Fibroblast of gingiva (primary cell): ENCODE results near the gene GDF11.
A peak's percentile ranks its signal among the peaks of the same experiment; 100 is the strongest.
"Not testable (repeated sequence)": the region's sequence is repeated elsewhere in the genome, so short reads cannot be mapped to it uniquely, and the experiment has no call there.

ENCODE experiments used
- DNase-seq: peaks from one replicate; pipeline ENCODE4 v3.0.0-alpha.2; 2011; ENCODE audit warnings: low read depth

Gene GDF11

GRCh38 chr12:55741931-55742680 is 816 bp upstream of the GDF11 start:
- no peak for DNase-seq

DNA sequence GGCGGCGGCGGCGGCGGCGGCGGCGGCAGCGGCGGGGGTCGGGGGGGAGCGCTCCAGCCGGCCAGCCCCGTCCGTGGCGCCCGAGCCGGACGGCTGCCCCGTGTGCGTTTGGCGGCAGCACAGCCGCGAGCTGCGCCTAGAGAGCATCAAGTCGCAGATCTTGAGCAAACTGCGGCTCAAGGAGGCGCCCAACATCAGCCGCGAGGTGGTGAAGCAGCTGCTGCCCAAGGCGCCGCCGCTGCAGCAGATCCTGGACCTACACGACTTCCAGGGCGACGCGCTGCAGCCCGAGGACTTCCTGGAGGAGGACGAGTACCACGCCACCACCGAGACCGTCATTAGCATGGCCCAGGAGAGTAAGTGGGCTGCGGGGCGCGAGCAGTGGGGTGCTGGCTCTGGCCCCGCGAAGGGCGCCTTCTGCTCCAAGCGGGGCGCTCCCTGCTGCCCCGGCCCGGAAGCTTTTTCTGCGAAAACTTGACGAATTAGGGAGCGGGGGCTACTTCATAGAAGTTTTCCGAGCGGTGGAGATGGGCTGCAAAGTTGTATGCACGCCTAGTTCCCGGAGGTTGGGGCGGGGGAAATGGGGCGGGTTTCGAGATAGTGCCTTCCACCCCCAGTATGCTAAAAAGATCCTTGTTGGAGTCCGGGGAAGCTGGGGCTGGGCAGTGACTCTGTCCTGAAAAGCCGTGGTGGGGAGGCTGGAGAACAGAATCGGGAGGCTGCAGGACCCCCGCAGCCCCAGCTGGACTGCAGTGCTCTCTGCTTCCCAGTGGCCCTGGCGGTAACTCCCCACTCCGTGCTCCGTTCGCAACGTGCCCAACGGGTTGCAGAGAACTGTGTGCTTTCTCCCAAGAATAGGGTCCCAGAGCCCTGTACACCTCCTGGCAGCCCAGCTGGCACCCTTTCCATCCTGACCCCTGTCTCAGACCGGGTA is 751 bp downstream of the GDF11 start:
- DNase-seq: peak; percentile 72

DNA sequence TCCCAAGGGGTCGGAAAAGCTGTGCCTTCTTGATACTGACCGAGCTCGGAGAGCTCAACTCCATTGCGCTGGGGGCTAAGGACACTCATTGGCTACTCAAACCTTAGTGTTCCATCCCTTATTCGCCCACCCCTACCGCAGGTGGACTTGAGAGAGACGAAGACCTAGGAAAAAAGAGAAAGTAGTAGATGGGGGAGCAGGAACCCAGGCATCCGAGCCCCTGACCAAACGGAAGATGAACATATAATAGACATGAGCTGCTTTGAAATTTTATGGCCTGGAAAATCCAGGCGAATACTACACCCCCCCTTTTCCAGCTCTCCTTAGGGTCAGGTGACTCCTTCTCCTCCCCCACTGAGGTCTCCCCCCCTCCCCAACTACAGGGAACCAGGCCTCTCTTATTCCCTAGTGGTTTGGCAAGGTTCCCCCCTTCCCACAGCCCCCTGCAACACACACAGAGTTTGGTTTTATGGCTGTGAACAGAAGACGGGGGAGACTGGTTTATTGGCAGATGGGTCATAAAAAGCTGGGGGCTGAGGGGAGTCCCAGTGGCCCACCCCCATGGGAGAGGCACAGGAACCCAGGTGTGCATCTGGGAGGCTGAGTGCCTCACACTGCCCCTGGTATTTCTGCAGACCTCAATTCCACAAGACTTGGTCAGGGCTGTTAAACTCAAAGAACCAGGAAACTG is 1.6 kb downstream of the GDF11 start:
- no peak for DNase-seq

DNA sequence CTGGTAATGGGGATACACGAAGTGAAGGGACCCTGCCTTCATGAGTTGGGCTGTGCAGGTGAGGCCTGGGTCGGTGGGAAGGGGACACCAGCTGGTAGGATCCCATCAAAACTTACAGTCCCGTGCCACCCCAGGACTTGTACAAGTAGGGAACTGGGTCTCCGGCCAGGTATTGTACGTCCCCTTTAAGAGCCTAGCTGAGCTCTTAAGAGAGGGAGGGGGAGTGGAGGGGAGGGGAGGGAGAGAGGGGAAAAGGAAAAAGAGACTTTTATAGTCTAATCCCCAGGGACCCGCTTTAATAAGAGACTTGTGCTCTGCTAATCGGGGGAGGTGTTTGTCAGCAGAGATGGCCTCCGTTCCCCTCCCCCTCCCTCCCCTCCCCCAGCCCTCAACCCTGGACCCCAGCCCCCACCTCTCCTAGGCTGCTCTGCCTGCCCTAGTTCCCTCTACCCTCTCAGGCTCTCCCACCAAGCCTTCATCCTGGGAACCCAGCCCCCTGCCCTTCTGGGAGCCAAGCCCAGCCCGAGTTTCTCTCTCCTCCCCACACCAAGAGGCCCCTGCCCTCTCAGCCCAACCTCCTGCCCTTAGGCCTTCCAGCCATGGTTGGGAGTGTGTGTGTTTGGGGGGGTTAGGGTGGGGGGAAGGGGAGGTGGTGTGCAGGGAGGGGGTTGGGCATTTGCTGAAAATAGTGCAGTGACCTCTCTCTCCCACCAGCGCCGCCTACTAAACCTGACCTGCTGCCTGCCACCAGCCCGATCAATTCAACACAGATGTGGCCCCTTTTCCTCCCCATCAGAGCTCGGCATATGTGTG is 2.6 kb downstream of the GDF11 start:
- DNase-seq: peak; percentile 45

- no peak for DNase-seq
Observed at GRCh38 chr12:55746174-55746912, 3.4 kb downstream of the GDF11 start.

DNA sequence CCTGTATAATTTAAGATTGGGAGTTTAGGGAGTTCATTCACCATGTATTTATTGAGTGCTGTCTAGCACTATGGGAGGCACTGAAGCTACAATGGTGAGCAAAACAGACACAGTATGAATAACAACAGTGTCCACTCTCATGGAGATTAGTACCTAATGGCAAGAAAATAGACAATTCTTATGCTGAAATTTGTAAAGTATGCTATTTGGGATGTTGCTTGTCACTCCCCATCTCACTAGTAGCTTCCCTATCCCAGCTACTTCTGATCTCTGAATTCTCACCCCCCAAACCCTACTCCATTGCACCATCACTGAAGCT is 4.0 kb downstream of the GDF11 start:
- no peak for DNase-seq

DNA sequence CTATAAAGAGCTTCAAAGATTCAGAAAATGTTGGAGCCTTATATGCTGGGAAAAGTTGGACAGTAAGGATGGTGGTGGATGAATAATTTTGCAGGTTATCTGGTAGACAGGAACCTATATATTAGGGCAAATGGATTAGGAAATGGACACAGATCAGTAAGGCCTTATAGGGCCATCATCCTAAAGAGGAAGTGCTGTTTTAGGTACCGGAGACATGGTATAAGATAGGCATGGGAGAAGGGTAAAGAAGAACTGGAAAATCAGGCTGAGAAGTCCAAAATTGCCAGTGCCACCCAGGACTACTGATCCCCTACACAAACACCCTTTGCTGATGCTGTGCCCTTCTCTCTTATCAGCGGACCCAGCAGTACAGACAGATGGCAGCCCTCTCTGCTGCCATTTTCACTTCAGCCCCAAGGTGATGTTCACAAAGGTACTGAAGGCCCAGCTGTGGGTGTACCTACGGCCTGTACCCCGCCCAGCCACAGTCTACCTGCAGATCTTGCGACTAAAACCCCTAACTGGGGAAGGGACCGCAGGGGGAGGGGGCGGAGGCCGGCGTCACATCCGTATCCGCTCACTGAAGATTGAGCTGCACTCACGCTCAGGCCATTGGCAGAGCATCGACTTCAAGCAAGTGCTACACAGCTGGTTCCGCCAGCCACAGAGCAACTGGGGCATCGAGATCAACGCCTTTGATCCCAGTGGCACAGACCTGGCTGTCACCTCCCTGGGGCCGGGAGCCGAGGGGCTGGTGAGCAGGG is 5.5 kb downstream of the GDF11 start:
- no peak for DNase-seq

DNA sequence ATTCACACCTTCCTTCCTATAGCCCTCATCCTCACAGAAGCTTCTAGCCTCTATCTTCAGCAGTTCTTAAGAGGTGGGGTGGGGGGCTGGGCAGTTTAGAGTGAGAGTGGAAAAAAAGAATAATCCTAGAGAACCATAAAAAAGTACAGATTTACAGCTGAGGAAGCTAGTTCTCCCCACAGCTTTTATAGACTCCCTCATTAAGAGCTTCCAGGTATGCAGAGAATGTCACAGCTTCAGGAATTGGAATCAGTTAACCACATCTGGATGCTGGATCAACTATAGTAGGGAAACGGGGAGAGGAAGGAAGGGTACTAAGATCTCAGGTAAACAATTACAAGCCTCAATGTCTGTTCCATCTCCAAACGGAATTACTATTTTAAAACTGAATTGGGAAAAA is 12.3 kb downstream of the GDF11 start:
- DNase-seq: no peak

GRCh38 chr12:55757701-55758100 is 14.8 kb downstream of the GDF11 start:
- no peak for DNase-seq

DNA sequence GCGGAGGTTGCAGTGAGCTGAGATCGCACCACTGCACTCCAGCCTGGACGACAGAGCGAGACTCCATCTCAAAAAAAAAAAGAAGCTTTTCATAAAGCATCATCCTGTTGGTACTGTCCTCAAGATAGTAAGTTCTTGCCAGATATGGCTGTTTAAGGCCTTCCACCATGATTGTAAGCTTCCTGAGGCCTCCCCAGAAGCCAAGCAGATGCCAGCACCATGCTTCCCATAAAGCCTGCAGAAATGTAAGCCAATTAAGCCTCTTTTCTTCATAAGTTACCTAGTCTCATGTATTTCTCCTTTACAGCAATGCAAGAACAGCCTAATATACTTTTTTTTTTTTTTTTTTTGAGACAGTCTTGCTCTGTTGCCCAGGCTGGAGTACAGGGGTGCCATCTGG is 15.7 kb downstream of the GDF11 start:
- DNase-seq: not testable (repeated sequence)

- DNase-seq: no peak
Observed at GRCh38 chr12:55760663-55761062, 17.7 kb downstream of the GDF11 start.

GRCh38 chr12:55762646-55763045 is 19.7 kb downstream of the GDF11 start:
- no peak for DNase-seq

- no peak for DNase-seq
Observed at GRCh38 chr12:55765736-55766290, 22.9 kb downstream of the GDF11 start.

DNA sequence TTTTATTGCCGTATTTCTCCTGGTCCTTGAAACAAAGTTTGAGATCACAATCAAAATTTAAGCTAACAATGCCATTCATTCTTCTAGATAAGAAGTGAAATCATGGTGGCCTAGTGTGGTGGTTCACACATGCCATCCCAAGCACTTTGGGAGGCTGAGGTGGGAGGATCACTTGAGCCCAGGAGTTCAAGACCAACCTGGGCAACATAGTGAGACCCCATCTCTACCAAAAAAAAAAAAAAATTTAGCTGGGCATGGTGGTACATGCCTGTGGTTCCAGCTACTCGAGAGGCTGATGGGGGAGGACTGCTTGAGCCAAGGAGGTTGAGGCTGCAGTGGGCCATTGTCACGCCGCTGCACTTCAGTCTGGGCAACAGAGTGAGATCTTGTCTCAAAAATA is 24.2 kb downstream of the GDF11 start:
- DNase-seq: no peak

GRCh38 chr12:55771736-55772135 is 28.8 kb downstream of the GDF11 start:
- DNase-seq: no peak

DNA sequence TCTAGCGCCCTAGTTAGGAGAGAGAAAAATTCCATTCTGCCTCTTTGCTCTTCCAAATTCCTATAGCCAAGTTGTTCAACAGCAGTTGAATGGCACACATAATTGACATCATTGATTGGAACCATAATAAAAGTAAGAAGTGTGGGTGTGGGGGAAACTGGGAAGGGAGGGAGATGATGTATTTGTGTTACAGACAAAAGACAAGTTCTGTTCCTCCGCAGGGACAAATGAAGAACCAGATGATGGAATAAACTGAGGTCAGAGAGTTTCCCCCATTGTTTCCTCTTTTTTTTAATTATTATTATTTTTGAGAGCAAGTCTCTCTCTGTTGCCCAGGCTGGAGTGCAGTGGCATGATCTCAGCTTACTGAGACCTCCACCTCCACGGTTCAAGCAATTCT is 34.9 kb downstream of the GDF11 start:
- DNase-seq: no peak

DNA sequence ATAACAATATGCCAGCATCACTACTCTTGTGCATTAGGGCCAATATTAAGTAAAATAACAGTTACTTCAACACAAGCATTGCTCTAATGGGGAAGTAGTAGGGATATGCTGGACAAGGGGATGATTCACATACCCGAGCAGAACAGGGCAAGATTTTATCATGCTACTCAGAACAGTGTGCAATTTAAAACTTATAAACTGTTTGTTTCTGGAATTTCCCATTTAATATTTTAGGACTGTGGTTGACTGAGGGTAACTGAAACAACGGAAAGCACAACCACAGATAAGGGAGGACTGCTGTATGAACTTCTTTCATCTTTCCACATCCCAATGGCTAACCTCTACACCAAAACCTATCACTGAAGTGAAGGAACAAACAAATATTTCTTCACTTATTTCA is 37.8 kb downstream of the GDF11 start:
- no peak for DNase-seq

DNA sequence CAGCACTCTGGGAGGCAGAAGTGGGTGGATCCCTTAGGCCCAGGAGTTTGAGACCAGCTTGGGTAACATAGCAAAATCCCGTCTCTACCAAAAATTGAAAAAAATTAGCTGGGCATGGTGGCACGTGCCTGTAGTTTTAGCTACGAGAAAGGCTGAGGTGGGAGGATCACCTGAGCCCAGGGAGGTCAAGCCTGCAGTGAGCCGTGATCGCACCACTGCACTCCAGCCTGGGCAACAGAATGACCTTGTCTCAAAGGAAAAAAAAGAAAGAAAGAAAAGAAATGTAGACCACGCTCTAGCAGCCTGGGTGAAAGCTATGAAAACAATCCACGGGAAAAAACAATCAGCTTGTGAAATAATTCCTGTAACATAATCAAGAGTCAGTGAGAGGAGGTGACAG is 45.6 kb downstream of the GDF11 start:
- DNase-seq: no peak

DNA sequence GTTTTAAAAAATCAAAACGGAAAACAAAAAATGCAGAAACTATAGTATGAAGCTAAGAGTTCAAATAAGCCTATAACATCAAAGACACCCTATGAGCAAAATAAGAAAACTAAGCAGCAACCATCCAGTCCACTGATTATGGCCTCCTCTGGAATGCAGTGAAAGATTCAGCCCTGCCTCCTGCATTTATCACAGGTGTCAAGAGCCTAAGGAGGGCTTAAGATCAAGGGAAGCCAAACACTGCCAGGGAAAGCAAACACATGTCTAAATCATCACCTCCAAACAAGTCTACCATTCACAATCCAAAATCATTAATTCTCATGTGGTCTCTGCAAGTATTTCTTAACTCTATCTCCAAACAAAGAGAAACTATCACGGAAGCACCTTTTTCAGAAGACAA is 46.2 kb downstream of the GDF11 start:
- DNase-seq: no peak

GRCh38 chr12:55789893-55790292 is 47.0 kb downstream of the GDF11 start:
- DNase-seq: no peak
